CD4-positive, alpha-beta T cell treated with Interleukin-15 for 1 hour (primary cell): ENCODE measurements around the gene POLQ.
A peak's percentile ranks its signal among the peaks of the same experiment; 100 is the strongest.
"Not testable (repeated sequence)": the region's sequence is repeated elsewhere in the genome, so short reads cannot be mapped to it uniquely, and the experiment has no call there.

ENCODE experiments used
- DNase-seq: peaks from one replicate; pipeline ENCODE4 v3.0.0-alpha.2; 2020

POLQ gene

DNA sequence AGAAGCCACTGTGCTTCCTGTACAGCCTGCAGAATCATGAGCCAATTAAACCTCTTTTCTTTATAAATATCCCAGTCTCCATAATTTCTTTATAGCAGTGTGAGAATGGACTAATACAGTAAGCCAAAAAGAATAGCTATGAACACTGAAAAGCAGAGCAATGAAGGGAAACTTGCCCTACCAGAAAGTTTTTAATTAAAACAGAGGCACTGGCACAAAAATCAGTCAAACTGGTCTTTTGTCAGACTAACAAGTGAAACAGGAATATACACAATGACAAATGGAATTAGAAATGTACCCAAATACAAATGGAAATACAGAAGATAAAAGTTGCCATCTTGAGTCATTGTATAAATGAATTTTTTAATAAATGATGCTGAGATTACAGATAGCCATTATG, 40.5 kb downstream of the POLQ start:
- no peak for DNase-seq

DNA sequence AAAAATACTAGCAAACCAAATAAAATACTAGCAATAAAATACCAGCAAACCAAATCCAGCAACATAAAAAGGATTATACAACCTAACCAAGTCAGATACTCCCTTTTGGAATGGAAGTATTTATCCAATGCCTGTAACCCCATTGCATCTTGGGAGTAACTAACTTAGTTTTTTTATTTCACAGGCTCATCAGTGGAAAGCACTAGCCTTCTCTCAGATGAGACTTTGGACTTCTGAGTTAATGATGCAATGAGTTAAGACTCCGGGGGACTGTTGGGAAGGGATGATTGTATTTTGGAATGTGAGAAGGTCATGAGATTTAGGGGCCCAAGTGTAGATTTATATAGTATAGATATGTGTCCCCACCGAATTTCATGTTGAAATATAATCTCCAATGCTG, 41.2 kb downstream of the POLQ start:
- no peak for DNase-seq

DNA sequence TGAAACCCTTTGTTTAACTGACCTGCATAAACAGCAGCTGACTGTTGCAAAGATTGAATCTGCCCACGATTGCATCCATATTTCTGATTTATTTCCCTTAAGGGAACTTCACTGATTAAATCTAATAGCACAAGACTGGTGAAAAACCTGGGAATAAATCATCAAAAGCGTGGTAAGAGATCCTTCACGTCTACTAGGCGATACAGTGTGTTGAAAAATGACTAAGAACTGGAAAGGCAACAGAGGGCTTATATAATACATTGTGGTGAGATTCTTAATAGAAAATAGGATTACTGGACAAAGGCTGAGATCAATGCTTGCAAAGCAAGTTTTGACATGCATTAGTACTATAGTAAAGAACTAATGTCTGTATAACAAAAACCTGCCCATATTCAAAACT, 49.0 kb downstream of the POLQ start:
- no peak for DNase-seq

DNA sequence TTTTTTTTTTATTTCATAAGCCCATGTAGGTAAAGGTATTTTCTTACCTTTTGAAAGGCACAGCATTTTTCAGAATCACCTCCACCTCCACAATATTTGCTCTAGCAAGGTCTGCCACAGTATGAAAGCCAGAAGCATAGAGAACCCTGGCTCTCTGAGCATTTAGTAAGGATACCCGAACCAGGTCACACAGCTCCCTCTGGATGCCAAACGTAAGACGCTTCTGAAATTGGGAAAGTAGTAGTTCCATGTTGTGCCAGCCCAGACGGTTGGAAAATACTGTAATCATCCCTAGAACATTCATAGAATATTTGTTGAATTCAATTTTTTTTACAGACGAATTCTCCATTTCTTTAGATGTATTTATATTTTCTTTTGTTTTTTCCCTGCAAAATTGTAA, 52.4 kb downstream of the POLQ start:
- no peak for DNase-seq

DNA sequence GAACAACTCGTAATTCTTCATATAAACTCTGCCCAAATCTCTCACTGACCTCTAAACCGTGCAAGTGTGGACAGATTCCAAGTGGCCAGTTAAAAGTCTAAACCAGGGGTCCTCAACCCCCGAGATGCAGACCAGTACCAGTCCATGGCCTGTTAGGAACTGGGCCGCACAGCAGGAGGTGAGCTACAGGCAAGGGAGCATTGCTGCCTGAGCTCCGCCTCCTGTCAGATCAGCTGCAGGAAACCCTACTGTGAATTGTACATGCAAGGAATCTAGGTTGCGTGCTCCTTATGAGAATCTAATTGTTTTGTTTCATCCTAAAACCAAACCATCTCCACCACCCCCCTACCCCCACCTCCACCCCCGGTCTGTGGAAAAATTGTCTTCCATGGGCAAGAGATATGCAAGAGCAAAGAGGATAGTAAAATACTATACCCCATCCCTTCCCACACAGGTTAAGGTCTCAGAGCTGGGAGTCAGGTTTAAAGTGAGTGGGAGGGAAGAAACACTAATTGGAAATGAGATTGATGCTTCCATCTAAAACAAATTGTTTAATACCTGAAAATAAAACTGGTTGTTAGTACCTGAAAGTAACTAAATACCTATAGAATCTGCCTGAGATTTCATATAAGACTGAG, 54.0 kb downstream of the POLQ start:
- DNase-seq: no peak

DNA sequence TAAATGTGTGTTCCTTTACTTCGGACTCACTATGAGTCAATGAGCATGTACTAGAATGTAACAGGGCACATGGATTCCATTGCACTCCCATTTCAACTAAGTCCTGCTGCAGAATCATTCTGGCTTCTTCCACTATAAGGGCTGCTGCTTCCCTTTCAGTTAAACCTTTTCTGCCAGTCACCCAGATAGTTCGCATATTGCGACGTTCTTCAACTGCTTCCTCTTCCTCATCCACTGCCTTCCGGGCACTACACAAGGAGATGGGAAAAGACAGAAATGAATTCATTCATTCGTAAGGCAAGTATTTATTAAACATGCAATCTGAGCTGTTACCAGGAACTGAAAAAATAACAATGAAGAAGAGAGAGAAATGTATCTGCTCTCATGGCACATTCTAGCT, 55.6 kb downstream of the POLQ start:
- DNase-seq: no peak

DNA sequence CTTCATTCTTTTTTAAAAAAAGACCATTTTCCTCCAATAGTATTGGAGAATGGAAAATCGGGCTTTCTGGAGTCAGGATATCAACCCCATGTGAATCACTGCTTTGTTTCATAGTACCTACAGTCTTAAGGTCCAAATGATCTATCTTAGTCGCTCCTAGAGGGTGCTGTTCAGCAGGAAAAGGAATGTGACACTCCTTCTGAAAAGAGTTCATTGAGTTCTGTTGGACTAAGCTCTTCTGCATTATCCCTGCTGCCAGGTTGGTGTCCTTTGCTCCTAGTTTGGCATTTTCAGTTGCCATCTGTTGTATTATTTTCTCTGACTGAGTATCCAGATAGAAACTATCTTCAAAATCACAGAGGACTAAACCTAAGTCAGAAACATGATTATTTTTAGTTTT, 57.2 kb downstream of the POLQ start:
- no peak for DNase-seq

DNA sequence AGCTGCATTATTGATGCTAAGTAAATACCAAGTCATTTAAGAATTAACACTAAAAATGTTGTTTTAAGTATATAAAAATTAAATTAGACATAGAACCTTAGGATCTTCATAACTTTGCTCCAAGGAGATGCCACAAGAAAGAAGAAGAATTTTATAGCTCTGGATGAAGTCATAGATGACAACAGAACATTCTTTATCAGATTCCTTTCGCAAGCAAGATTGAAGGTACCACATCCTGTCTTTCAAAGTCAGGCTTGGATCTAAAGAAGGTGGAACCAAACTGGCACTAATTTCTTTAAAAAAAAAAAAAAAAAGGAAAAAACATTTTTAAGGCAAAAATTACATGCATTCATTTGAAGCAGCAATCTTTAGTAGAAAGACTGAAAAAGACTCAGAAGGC, 62.5 kb downstream of the POLQ start:
- DNase-seq: no peak

DNA sequence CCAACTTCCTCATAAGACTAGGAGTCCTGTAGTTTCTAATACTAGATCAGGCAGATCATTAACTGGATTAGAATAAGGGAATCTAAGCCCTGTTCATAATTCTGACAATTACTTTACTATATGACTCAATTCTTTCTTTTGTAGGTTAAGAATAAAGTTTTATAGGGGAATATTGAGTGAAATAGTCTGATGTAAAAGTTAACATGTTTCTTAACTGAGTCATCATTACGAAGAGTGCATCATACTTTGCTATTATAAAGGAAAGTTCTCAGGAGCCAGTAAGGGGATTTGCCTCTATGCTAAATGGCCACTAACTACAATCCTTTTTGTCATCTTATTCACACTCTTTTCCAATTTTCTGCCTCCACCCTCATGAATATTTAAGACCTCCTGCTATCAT, 63.1 kb downstream of the POLQ start:
- DNase-seq: no peak

DNA sequence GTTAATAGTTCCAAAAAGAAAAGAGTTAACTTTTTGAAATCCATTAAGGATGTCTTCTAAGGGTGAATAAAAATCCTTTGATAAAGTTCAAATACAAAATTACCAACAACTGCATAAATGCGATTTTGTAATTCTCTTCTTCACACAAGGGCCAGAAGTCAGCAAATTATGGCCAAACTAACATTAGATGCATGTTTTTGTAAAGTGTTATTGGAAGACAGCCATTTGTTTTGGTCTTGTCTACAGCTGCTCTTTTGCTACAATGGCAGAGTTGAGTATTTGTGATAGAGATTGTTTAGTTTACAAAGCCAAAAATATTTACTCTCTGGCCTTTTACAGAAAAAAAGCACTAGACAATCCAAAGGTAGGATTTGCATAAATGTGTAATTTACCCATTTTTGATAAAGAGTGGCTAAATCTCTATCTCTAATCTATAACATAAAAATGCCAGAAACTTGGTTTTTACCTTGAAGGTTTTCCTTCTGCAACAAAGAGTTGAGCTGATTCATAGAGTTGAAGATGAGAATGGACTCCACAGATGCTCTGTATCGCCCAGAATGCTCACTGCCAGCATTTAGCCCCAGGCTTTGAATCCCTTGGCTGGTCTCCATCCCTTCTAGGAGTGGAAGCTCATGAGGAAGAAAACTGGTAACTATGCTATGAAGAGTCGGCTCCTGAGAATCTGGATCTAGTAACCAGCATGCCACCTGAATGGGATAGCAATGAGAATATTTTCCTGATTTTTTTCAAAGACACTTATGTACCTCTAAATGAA, 64.5 kb downstream of the POLQ start:
- no peak for DNase-seq

DNA sequence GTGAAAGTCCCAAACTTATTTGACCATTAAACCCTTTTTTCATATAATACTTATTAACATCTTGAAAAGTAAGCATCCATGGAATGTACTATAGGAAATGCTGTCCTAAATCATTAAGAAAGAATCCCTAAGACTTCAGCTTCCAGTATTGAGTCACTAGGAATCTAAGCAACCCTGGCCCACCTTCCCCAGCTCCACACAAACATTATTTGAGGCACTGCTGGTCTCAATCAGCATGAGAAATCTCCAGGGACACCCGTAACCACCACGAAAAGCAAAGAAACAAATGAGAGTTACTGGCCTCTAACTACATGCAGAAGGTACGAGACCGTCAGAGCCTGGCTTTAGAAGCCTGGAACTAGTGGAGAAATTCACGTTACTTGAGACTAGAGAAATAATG, 68.2 kb downstream of the POLQ start:
- DNase-seq: no peak

DNA sequence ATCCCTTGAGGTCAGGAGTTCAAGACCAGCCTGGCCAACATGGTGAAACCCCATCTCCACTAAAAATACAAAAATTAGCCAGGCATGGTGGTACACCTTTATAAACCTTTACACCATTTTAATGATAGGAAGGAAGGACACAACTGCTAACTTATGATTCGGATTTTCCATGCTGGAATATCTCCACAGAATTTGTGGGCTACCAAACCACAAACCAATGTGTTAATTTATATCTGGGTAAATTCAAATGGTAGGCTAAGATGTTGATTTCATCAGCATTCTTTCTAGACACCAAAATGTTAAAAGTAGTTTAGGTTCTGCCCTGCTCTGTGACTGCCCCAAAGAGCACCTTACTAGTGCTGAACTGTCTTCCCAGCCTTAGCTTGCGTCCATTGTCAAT, 72.8 kb downstream of the POLQ start:
- no peak for DNase-seq

DNA sequence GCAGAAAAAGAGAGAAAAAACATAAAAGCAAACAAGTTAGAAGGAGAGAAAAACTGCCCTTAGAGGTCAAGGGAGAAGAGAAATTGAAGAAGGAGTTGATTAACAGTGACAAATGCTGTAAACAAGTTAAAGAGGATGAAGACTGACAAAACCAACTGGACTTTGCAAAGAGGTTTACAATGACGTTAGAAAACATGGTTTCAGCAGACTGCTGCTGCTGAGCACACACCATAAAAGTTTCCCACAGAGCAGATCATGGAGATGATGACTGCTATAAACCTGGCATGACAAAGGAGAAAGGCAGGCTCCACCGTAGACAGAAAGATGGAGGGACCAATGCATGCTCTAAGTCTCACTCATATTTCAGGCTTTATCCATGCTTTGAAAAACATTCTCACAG, 78.7 kb downstream of the POLQ start:
- no peak for DNase-seq

DNA sequence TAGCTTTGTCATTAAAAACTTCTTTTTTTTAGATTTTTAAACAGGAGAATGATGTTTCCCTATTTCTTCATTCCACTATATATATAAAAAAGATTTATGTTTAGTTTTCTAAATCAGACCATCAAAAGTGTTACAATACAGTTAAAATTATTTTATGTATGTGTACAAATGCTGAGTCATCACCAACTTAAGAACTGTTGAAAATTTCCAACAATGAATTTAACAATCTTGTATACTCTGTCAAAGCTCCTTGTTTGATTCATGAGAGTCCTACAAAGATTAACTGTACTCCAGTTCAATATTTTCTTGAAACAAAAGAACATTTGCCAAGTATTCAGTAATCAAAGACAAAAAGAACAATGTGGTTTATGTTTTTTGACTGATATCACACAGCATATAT, 82.0 kb downstream of the POLQ start:
- no peak for DNase-seq

DNA sequence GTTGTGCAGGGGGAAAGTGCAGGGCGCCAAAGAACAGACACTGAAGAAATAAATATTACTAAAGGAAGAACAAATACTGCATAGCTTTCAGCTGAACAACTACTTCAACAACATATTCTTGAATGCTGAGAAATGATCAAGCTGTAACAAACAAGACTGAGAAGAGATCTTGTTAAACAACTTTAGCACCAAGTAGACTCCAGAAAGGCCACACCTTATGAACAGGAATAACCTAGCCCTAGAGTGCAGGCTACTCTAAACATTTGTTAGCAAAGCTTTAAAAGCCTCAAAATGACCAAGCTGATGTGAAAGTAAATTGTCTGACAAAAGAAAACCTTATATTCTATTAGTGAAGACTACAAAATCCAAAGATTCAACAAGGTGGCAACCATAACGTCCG, 83.2 kb downstream of the POLQ start:
- DNase-seq: no peak

DNA sequence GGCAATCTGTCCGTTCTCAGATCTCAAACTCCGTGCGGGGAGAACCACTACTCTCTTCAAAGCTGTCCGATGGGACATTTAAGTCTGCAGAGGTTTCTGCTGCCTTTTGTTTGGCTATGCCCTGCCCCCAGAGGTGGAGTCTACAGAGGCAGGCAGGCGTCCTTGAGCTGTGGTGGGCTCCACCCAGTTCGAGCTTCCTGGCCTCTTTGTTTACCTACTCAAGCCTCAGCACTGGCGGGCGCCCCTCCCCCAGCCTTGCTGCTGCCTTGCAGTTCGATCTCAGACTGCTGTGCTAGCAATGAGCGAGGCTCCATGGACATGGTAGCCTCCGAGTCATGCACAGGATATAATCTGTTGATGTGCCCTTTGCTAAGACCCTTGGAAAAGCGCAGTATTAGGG, 94.0 kb downstream of the POLQ start:
- not testable (repeated sequence) for DNase-seq

DNA sequence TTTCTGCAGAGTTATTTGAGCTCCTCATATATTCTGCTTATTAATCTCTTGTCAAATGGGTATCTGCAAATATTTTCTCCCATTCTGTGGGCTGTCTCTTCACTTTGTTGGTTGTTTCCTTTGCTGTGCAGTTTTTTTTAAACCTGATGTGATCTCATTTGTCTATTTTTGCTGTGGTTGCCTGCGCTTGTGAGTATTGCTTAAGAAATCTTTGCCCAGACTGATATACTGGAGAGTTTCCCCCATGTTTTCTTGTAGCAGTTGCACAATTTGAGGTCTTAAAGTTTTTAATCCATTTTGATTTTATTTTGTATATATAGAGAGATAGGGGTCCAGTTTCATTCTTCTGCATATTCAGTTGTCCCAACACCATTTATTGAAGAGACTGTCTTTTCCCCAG, 102.3 kb downstream of the POLQ start:
- no peak for DNase-seq

DNA sequence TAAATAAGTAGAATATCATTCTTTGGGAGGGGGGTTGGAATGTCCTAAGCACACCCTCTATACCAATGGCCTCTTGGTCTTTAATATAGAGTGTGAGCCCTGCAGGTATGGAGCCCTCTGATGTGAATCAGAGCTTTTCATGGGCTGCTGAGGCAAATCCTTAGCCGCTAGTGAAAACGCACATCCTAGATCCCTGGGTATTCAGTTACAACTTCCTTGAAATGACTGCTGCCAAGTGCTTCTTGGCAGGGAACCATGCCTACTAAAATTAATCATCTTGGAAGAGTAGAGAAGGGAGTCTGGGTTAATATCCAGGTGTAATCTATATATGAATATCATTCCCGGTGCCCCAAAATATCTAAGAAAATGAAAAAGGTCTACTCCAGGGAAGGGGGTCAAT, 109.1 kb downstream of the POLQ start:
- no peak for DNase-seq

DNA sequence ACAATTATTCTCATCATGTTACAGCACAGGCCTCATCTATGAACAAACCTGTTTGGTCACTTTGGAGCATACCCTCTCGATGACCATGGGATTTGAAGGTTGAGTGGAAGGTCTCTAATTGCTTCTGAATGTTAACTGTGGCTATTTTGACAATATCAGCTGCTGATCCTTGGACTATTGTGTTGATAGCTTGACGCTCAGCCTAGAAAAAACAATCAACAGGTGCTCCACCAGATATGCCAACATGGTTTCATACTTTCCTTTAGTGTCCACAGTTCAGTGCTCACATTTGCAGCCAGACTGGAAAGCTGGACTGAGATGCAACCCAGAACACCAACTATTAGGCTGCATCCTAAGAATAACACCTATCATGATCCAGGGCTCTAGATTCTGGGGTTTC, 109.7 kb downstream of the POLQ start:
- DNase-seq: no peak

DNA sequence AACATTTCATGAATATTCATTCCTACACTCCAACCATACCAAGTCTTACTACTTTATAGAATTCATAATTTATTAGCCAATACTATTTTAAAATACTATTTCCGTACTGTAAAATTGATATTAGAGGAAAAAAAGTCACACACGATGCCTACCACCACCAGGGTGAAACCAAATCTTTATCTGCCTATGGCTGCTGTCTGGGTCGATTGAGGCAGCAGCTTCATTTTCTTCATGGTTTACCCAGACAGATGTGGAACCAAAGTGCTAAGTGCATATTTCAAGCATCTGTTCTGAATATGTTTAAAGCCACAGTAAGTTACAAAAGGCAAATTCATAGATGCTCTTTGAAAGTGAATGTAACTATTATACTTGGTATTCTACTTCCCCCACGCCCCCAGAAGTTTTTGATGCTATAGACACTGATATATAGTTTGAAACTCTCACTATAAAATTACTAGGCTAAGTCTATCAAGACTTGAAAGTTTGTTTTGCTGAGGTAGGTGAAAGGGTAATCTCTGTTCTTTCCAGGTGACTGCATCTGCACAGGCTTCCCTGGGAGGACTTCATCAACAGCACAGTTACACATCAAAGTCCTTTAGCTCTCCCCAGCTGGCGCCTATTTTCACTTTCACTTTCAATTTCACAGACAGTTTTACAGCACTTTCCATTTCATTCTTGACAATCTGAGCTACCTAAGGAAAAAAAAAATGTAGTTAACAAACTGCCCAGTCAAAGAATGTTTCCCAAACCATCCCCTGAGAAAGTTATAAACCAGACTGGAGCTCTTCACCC, 113.9 kb downstream of the POLQ start:
- DNase-seq: peak; percentile 41

DNA sequence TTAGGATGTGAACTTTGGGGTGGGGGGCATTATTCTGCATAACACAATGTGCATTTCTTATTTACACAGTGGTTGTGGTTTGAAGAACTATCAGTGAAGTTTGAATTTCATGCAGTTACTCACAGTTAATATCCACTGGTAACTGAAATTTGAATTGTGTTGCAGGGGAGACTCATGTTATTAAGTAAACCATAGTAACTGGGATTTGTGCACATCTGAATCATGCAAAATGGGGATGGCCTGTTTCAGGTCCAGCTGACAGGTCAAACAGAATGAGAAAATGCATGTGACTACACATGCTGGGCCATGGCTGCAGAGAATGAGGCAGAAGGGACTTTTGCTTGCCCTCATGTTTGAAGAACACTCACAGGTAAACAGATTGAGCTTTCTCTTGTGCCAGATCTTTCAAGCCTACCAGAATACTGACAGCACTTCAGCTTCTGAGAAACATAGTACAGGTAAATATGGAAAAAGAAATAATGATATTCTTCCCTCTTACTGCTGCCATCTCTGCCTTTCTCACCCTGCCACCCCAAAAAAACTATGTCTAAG, 115.0 kb downstream of the POLQ start:
- no peak for DNase-seq

DNA sequence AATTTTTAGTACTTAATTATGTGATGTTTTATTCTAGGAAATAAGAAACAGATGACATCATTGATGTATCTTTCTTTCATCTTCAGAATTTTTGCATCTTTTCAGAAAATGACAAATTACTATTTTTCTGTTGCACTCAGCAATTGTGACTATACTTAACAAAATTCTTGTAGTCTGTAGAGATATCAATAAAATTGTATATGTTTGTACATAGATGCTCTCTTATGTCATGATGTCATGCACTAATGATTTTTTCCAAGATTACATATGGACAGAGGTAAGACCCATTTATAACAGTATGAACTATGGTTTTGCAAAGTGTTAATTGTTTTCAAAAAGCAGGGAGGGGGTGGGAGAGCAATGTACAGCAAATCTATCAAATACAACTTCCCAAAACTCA, 121.2 kb downstream of the POLQ start:
- no peak for DNase-seq

DNA sequence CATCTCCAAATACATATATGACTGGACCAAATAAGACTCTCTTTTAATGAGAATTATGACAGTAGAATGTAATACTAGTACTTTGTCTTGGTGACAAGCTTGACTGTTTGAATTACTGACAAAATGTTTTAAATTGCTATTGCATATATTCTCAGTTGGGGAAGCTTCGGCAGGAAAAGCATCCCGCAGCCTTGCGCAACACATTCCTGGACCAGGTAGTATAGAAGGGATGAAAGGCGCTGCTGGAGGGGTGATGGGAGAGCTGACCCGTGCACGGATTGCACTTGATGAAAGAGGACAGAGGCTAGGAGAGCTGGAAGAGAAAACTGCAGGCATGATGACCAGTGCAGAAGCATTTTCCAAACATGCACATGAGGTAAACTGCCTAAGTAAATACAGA, 127.6 kb downstream of the POLQ start:
- no peak for DNase-seq

DNA sequence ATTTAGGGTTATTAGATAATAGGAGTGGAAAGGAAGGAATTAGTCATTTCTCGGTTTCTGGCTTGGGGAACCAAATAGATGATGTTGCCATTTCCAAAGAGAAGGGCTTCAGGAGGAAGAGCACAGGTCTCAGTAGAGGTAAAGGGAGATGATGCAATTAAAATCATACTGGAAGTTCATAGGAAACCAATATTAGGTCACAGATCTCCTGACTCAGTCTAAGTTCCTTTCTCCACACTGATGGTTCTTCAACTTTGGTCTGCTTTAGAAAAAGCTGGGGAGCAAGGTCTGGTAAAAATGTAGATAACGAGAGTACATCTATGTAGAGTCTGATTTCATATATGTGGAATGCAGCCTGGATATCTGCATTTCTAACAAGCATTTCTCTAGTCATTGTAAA, 130.9 kb downstream of the POLQ start:
- DNase-seq: no peak
